Measurements from ENCODE around the gene MRPL44.

The MRPL44 gene

DNA sequence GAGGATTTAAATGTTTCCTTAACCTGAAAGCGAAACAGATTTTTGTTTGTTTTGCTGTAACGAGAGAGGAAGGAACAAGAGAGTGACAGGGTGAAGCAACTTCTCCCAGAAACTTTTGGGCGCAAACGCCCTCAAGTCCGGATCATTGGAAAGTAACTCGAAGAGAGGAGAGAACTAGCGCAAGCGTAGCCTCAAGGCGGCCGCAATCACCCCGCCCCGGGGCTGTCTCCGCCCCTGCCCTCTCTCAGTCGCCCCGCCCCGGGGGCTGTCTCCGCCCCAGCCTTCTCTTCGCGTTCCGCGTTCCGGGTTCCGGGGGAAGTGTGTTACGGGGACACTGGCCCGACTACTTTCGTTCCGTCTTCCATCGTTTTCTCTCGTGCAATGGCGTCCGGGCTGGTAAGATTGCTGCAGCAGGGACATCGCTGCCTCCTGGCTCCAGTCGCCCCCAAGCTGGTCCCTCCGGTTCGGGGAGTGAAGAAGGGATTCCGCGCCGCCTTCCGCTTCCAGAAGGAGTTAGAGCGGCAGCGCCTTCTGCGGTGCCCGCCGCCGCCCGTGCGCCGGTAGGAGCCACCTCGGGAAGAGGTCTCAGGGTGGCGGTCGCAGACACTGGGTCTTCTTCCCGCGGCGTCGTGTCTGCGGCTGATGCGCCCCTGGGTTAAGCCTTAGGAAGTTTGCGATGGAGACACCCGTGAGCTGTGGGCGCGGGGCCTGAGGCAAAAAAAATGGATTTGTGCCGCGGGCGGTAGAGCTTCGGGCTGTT lies at the start of gene MRPL44:
MRPL44 (plus strand) TSS at position 372 of the 760 bp plus-strand sequence; CDS start at position 382, 10 bp downstream.
- in situ Hi-C loops (cut with MboI; ENCODE audit: low sequenced_read_pairs): no loop called here

DNA sequence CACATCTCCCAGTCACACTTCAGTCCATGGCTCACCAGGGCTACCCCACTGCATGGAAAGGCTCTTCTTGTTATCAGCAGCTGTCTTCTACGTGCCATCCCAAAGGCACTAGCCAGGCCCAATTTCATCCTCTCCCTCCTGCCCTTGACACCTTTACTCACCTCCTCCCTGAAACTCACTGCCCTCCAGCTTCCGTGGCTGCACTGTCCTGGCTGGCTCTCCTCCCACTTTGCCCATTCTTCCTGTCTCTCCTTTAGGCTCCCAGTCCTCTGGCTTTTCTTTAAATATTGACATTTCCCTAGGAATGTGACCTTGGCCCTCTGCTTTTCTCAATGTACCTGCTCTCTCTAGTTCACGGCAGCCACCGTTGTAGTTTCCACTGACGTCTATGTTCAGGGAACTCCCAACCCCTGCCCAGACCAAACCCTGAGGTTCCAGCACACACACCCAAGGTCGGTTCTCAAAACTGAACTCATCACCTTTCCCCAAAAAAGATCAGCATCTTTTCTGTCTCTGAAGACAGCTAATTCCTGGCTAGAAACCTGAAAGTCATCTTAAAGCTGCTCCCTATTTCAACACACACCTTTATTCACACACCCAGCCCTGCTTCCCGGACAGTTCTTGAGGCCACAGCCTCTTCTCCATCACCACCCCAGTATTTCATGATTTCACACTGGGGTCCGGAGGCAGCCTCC lies 48.8 kb upstream of the MRPL44 start:
- in situ Hi-C loops (cut with MboI; ENCODE audit: low sequenced_read_pairs): no loop called here

DNA sequence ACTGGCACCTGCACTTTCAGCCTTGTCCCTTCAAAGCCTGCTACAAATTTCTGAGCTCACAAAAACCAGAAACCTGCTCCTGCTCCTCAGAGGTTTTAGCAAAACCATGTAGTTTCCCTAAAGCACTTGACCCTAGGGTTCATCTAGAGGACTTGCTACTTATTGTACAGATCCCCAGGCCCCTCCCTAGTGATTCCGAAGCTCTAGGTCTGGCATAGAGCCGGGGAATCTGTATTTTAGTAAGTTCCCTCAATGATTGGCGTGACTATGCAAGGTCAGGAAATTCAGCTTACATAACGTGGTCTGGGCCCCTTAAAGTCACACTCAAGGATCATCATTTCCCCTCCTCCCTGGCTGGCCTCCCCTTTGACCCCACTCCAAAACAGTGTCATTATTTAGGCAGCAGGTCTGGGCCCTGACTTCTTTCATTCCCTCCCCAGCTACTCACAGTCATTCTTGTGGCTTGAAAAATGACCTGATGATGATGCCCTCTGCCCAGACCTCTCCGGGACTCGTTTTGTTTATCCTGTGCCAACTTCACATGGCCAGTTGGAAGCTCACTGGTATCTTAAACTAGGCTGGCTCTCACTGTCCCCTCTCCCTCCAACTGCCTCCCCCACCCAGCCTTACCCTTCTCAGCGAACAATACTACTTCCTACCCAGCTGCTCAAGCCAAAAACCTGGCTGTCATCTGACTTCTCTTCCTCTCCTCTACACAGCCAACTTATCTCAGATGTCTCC lies 48.1 kb upstream of the MRPL44 start:
- in situ Hi-C loops (cut with MboI; ENCODE audit: low sequenced_read_pairs): no loop called here

DNA sequence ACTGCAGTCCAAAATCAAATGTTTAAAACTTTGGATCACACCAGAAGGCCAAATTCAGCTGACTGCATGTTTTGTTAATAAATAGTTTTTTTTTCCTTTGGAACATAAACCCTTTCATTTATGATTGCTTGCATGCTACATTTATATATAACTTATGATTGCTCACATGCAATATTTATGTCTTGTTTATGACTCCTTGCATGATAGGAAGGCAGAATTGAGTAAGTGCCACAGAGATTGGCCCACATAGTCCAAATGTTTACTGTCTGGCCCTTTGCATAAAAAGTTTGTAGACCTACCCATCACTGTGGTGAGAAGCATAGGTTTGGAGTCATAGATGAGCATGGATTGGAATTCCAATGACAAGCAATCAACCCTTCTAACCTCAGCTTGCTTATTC lies 42.9 kb upstream of the MRPL44 start:
- in situ Hi-C loops (cut with MboI; ENCODE audit: low sequenced_read_pairs): no loop called here

DNA sequence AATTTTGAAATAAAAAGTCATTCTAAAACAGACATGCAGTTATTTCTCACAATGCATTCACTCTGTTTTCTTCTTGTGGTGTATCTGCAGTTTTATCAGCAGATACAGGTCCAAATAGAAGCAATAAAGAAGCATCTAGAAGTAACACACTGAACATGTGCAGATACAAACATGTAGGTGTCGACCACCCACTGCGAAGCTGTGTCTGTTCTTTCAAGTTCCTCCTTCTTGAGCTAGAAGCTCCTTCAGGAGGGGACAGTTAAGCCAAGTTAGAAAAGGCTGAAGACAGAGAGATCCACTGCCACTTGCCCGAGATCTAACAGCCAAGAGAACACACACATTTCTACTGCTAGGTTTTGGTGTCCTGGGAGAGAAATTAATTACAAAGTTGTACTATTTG lies 42.2 kb upstream of the MRPL44 start:
- in situ Hi-C loops (cut with MboI; ENCODE audit: low sequenced_read_pairs): no loop called here

DNA sequence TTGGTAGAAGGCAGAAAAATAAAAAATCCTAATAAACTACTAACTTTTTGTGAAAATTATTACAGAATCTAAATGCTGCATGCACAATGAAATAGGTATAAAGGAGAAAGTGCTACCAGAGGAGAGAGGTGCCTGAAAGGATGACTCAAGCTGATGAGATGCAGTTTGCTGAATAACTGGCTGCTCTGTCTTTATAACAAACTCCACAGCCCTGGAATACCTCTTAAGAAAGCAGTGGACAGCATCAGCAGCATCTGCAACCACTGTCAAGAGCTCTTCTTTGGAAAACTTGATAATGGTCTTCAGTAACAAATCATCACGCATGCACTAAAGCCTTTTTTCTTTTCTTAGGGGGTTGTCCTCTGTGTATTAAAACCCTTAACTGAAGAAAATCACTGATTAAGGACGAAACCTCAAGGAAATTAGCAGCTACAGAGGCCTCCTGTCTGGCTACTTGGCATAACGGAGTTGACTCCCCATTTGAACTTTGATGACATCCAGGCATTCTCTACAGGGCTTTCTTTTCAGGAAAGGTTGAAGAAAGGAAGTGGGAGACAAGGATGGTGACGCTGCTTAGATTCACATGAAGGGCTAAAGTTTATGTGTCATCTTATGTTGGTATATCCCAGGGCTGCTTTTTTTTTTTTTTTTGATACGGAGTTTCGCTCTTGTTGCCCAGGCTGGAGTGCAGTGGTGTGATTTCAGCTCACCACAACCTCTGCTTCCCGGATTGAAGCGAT lies 40.9 kb upstream of the MRPL44 start:
- in situ Hi-C loops (cut with MboI; ENCODE audit: low sequenced_read_pairs): no loop called here

DNA sequence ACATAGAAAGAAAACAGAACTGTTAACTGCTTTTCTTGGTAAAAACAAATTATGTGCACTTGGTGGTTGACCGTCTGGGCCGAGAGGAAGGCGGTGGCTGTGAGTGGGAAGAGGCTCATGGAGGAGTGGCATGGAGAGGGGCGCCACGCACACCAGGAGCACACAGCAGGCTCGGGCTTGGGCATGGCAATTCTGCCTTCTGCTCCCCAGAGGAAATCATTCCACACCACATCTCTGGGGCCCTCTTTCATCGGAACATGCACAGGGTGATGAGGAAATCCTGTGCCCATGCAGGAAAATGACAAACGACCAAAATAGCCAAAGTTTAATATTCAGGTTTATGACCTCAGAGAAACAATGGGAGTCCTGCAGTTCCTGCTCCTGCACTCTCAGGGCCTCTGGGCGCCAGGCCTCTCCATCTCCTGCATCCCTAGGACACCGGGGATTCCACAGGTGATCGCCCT lies 38.6 kb upstream of the MRPL44 start:
- in situ Hi-C loops (cut with MboI; ENCODE audit: low sequenced_read_pairs): no loop called here

DNA sequence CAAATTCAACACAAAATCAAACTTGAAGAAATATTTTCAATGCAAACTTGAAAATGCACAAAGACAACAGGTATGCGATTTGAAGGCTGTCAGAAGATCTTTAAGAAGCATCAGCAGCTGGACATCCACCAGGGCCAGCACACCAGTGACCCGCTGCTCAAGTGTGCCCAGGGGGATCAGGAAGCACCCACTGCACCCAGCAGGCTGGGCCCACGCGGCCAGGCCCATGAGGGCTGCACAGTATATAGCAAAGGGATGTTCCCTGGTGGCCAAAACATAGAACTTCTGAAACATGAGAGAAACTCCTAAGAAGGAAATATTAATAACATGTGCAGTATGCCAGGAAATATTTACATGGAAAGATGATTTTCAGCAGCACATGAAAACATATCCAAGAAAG lies 37.2 kb upstream of the MRPL44 start:
- in situ Hi-C loops (cut with MboI; ENCODE audit: low sequenced_read_pairs): no loop called here

DNA sequence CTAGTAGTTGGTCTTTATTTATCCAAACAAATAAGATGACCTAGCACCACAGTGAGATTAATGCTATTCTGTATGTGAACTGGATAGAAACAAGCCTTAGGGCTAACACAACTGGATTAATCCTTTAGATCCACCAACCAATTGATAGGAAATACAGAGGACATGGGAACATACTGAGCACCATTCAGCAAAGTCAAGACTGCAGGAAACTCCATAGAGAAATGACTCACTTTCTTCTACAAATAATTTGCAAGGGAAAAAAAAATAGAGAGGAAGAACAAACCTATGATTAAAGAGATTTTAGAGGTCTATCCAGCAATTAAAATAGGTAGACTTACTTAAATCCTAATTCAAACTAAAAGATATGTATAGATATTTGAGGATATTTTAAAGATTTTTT lies 36.1 kb upstream of the MRPL44 start:
- in situ Hi-C loops (cut with MboI; ENCODE audit: low sequenced_read_pairs): no loop called here

DNA sequence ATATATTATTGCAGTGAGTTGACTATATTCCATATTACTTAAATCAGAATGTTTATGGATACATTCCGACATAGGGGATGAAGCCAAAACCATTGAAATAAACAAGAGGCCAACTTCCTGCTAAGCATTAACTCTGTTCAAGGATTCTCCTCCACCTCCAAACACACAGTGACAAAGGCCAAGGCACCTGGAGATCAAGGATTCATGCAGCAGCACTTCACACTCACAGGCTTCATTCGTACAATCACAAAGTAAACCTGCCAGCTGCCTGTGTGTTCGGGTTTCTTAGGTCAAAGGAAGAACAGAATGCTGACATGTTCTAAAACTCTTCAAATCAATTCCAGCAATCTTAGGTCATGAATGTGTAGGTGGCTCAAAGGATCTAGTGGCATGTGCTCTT lies 35.0 kb upstream of the MRPL44 start:
- in situ Hi-C loops (cut with MboI; ENCODE audit: low sequenced_read_pairs): no loop called here

DNA sequence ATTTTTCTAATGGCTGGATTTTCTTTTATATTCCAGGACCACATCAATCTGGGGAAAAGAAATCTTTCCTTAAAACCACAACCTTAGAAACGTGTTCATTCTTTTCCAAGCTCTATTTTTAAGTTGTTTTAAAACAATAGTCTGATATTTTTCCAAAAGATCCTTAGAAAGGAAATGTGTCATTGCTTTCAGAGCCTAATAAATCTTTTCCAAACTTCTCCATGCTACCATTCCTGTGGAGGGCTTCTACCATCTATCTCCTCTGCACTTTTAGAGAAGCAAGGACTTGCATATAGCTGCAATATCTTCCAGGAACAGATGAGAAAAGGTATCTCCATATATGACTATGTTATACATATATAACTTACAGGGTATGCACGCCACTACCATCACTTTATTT lies 33.3 kb upstream of the MRPL44 start:
- in situ Hi-C loops (cut with MboI; ENCODE audit: low sequenced_read_pairs): no loop called here

DNA sequence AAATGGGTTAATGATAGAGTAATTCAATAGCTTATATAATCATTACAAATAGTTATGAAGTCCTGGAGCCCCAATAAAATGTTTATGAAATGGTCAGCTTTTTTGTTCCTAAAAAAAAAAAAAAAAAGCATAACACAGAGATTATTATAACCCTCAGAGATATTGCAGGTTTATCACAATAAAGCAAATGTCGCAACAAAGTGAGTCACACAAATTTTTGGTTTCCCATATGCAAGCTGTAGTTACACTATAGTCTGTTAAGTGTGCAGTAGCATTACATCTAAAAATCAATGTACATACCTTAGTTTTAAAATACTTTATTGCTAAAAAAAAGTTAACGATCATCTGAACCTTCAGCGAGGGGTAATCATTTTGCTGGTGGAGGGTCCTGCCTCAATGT lies 32.2 kb upstream of the MRPL44 start:
- in situ Hi-C loops (cut with MboI; ENCODE audit: low sequenced_read_pairs): no loop called here

DNA sequence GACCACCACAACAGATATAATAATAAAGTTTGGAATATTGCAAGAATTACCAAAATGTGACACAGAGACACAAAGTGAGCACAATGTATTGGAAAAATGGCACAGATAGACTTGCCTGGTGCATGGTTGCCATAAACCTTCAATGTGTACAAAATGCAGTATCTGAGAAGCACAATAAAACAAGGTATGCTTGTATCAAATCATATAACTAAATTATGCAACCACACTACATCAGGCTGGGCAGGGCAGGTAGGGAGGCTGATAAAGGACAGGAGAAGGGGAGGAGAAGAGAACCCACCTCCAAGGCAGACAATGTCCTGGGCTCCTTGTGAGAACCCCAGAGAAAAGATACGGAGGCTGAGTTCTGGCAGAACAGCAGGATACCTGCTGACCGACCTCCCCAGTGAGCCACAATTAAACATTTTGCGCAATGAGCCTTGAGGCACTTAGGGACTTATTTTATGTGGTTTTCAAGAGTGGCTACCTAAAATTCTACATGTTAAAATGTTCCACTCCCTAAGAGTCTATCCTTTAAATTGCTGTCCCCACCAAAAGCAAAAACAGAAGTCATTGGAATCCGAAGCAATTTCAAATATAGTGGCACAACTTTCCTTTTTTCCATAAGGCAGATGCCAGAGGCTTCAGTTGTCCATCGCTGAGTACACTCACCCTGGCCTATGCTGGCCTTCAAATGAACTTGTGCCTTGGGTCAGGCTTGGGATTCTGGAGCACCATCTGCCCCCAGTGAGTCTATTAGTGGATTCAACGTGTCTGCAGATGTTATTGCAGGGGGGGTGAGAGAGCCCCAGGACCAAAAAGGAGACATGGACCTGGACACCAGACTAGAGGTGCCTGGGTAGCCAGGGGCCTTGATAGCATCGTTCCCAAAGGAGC lies 28.9 kb upstream of the MRPL44 start:
- in situ Hi-C loops (cut with MboI; ENCODE audit: low sequenced_read_pairs): no loop called here

DNA sequence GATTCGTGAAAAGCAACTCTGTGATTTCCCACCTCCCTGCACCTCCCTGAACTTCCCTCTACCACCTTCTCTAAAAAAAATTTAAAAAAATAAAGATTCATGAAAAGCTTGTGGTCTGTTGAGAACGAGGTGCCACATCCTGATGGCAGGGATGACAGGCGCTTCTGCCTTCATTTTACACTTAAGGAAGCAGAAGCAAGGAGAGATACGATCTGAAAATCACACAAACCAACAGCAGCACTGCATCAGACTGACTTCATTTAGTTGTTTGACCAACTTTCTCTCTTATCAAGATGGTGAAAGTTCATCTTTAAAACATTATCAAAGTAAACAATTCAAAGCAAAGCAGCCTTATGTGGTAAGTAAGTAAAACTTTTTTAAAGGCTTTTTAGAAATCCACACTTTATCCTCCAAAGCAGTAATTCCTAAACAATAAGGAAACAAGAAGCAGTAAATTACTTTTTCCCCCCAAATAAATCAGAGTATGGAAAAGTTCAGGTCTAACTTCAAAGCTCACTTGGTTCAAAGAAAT lies 27.6 kb upstream of the MRPL44 start:
- in situ Hi-C loops (cut with MboI; ENCODE audit: low sequenced_read_pairs): no loop called here

DNA sequence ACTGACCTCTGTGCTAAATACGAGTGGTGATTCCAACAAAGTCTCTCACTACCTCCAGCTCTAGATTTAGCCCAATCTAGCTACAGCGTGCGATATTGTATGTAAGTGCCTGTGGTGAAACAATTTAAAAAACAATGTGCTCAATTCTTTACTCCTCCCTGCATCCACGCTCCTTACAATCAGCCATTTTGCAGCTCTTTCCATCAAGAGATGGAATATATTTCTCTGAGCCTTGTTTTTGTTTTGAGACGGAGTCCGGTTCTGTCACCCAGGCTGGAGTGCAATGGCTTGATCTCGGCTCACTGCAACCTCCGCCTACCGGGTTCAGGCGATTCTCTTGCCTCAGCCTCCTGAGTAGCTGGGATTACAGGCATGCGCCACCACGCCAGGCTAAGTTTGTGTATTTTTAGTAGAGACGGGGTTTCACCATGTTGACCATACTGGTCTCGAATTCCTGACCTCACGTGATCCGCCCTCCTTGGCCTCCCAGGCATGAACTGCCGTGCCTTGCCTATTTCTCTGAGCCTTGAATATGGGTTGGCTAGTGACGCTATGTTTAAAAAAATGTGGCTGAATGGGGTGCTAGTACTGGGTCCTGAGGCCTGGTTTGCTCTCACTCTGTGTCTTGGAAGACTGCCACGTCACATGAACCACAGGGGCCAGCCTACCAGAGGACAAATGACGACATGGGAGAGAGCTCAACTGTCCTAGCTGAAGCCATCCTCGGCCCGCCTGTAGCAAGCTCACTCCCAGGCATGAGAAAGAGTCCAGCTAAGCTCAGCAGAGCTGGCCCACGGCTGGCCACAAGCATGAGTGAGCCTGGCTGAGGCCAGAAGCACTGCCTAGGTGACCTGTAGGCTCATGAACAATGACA lies 26.9 kb upstream of the MRPL44 start:
- in situ Hi-C loops (cut with MboI; ENCODE audit: low sequenced_read_pairs): no loop called here

DNA sequence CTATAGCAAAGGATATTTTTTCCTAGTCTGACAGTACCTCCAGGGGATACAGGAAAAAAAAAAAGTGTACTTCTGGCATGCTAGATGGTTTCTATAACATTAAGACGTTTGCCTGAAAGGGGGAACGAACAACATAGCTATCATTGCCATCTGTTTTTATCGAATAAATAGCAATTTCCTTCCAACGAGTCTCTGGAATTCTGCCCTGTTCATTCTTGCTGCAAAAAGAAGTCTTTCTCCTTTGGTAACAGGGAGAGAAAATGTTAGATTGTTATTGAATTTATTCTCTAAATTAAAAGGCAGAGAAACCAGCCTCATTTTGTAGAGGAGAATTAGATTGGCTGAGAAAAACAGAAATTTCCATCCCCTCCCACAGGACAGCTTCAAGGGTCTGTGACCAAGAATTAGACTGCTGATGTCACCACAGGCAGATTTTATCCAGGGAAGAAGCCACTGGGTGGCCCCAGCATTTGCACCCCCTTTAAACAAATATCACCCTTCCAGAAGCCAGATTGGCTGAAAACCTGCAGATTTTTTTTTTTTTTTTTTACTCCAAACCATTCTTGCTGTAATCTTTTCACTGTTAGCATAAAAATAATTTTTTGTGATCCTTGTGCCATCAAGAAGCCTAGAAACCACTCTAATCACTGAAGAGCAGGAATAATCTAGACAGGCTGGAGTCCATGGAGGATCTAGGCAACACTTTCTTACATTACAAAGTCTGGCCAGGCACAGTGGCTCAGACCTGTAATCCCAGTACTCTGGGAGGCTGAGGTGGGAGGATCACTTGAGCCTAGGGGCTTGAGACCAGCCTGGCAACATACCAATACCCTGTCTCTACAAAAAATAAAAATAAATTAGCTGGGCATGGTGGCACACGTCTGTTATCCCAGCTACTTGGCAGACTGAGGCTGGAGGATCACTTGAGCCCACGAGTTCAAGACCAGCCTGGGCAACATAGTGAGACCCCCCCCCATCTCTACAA lies 24.2 kb upstream of the MRPL44 start:
- in situ Hi-C loops (cut with MboI; ENCODE audit: low sequenced_read_pairs): no loop called here

DNA sequence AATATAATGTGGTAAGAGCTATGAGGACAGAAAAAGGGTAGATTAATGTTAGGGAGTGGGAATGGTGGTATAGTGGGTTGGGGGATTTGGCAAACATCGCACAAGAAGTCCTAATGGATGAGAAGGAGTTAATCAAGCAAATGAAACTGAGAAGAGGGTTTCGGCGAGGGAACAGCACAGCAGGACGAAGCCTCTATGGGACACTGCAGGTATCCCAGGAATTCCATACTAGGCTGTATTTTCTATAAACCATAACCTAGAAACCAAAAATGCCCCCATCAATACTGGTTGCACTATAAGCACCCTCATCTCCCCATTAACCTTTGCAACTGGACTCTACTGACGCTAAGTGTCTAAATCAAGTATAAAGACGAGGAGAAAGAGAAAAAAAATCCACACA lies 22.4 kb upstream of the MRPL44 start:
- in situ Hi-C loops (cut with MboI; ENCODE audit: low sequenced_read_pairs): no loop called here

Measured in HL-60/S4 treated with retinoic acid at 250 ng/mL for 4 days and 3 days (cell line).